Gastrocnemius medialis (tissue), 4 donors: ENCODE data around the gene DENND6B. TPM values are rescaled to one million over a fixed set of nuclear protein-coding genes. Genes with fewer than 3 reads are reported as not detected.

Experiments
- ATAC-seq, 2 donors: fragments of 150-250 bp; one replicate each; pipeline ENCODE4 v1.9.1; 2016
- DNase-seq, 2 donors: peaks; one replicate each; pipeline ENCODE4 v3.0.0-alpha.2; 2019
- H3K27ac ChIP-seq, 4 donors: fragments of 200-600 bp; sonication (generic); 1 replicate in 1 of 4; 2 replicates in 3 of 4; pipeline ENCODE4 v1.5.1; 2016 to 2018; ENCODE audit warnings: mild to moderate bottlenecking in 2 of 4, moderate library complexity in 1 of 4
- H3K27me3 ChIP-seq, 3 donors: fragments of 200-600 bp; sonication (generic) in 2 of 3; 1 replicate in 1 of 3; 2 replicates in 2 of 3; pipeline versions ENCODE4 v1.5.1 to v1.6.0; 2016 to 2019; ENCODE audit warnings: mild to moderate bottlenecking in 1 of 3, moderate library complexity in 1 of 3
- H3K36me3 ChIP-seq, 2 donors: fragments of 200-600 bp; sonication (generic) in 1 of 2; one replicate each; pipeline ENCODE4 v1.5.1; 2017 to 2018
- H3K4me1 ChIP-seq, 2 donors: fragments of 200-600 bp; sonication (generic) in 1 of 2; one replicate each; pipeline ENCODE4 v1.5.1; 2016 to 2017; ENCODE audit warnings: mild to moderate bottlenecking in 2 of 2
- H3K4me3 ChIP-seq, 4 donors: fragments of 200-600 bp; sonication (generic) in 3 of 4; 1 replicate in 1 of 4; 2 replicates in 3 of 4; pipeline ENCODE4 v1.5.1; 2016 to 2019; ENCODE audit warnings: mild to moderate bottlenecking in 2 of 4
- H3K9me3 ChIP-seq, 3 donors: fragments of 200-600 bp; sonication (generic) in 2 of 3; 1 replicate in 1 of 3; 2 replicates in 2 of 3; pipeline ENCODE4 v1.5.1; 2016 to 2019
- POLR2A ChIP-seq, 2 donors: fragments of 450-650 bp; IDR thresholded peaks; one replicate each; pipeline ENCODE4 v1.6.1; 2017; ENCODE audit warnings: antibody characterized with exemption in 2 of 2, mild to moderate bottlenecking in 2 of 2, moderate library complexity in 2 of 2
- in situ Hi-C, 4 donors: fragments of 200-750 bp; cut with MboI; loops; one replicate each; pipeline versions ENCODE4 v1.15.0 to v1.8.0; 2017; ENCODE audit warnings: low sequenced_read_pairs in 4 of 4
- intact Hi-C: fragments of 100-400 bp; cut with DNase I; formaldehyde crosslinking; loops from one replicate; pipeline ENCODE4 v1.15.1; 2023; ENCODE audit warnings: low total_unique reads
- total RNA-seq, 4 donors: library from RNA; depleted of rRNA; stranded (reverse); fragments of >200 nt; gene quantifications; one replicate each; pipeline versions ENCODE4 v1.1.0 to v1.2.3, GENCODE V29; 2016
- TF ChIP-seq, protein P1 (sequence below), 5 experiments: fragments of 450-650 bp in 3 of 5; fragments of 200-600 bp in 2 of 5; sonication (generic) in 2 of 5; IDR thresholded peaks in 4 of 5; conservative IDR thresholded peaks in 1 of 5; 1 replicate in 4 of 5; 2 replicates in 1 of 5; pipeline ENCODE4 v1.5.1; 2016 to 2019; ENCODE audit warnings: antibody characterized with exemption in 5 of 5, mild to moderate bottlenecking in 3 of 5, moderate library complexity in 3 of 5

Gene DENND6B, protein sequence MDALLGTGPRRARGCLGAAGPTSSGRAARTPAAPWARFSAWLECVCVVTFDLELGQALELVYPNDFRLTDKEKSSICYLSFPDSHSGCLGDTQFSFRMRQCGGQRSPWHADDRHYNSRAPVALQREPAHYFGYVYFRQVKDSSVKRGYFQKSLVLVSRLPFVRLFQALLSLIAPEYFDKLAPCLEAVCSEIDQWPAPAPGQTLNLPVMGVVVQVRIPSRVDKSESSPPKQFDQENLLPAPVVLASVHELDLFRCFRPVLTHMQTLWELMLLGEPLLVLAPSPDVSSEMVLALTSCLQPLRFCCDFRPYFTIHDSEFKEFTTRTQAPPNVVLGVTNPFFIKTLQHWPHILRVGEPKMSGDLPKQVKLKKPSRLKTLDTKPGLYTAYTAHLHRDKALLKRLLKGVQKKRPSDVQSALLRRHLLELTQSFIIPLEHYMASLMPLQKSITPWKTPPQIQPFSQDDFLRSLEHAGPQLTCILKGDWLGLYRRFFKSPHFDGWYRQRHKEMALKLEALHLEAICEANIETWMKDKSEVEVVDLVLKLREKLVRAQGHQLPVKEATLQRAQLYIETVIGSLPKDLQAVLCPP
- under 1 TPM in 3 of 4 donors, not detected in 1; 0.55 to 0.84 (median 0.68) TPM for total RNA-seq

DNA sequence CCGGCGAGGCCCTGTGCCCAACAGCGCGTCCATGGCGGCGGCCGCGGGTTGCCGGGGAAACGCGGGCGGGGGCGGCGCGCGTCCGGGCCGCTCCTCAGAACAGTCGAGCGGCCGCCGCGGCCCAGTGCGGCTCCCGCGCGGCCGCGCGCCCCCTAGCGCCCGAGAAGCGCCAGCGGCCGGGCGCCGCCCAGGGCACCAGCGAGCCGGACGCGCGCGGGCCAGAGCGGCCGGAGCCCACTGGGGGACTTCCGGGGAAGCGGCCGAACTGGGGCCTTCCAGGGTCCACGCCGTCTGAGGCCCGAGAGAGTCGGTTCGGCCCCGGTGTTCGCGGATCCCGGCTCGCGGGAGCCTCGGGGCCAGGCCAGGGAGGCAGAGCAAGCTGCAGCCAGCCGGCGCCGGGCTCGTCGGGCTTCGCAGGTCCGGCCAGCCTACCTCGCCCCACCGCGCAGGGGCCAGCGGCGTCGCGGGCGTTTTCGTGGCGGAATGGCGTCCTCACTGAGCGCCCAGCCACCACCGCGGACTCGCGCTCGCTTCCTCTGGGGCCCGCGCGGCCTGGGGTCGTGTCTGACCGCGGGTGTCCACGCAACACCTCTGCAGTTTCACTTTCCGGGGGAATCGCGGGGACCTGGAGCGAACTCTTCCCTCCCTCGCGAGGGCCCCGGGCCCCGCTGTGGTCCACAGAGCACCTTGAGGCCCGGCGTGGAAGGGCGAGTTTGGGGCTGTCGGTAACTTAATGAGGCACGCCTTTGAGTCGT is at the start of gene DENND6B:
TSS of gene DENND6B (minus strand) at position 57 of the 755 bp plus-strand sequence. CDS start at position 33, 24 bp downstream.
- peak; percentile 93 to 94 for ATAC-seq
- in situ Hi-C loops: loop anchor here in 3 of 4 donors (10.0 kb wide), 2 partner anchors 52 to 72 kb away; partner anchors contain the start of genes MAPK11 (in 2 of the 3) and HDAC10 (in 1 of the 3)
- Histone ChIP-seq H3K36me3 (no peaks in the 10 kb centered on the region), H3K27me3 (no peaks in the 10 kb centered on the region), H3K4me1 (peaks cover 7 to 10% of the 10 kb centered on the region in 2 donors), H3K27ac (peak within 1 kb of the TSS; percentile 76 to 96 (median 90)), H3K4me3 (peak within 1 kb of the TSS; percentile 76 to 94 (median 82)), H3K9me3 (no peaks in the 10 kb centered on the region)
- intact Hi-C loops: loop anchor here (1.0 to 5.0 kb wide), 4 partner anchors 15 to 86 kb away; partner anchors contain the start of gene PLXNB2
- peak in 1 of 2 donors; percentile 63 for TF ChIP-seq POLR2A (IDR thresholded peaks at IDR 0.05)
- TF ChIP-seq, protein P1, sequence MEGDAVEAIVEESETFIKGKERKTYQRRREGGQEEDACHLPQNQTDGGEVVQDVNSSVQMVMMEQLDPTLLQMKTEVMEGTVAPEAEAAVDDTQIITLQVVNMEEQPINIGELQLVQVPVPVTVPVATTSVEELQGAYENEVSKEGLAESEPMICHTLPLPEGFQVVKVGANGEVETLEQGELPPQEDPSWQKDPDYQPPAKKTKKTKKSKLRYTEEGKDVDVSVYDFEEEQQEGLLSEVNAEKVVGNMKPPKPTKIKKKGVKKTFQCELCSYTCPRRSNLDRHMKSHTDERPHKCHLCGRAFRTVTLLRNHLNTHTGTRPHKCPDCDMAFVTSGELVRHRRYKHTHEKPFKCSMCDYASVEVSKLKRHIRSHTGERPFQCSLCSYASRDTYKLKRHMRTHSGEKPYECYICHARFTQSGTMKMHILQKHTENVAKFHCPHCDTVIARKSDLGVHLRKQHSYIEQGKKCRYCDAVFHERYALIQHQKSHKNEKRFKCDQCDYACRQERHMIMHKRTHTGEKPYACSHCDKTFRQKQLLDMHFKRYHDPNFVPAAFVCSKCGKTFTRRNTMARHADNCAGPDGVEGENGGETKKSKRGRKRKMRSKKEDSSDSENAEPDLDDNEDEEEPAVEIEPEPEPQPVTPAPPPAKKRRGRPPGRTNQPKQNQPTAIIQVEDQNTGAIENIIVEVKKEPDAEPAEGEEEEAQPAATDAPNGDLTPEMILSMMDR (IDR thresholded peaks at IDR 0.05 in 4 of 5, conservative IDR thresholded peaks at IDR 0.05 in 1 of 5): peak in 4 of 5 experiments; percentile 87 to 95 (median 89)
- DNase-seq: peak; percentile 49 to 75

GRCh38 chr22:50376085-50376651 is 49.4 kb upstream of the DENND6B start:
- Histone ChIP-seq H3K36me3 (peaks cover 0 to 47% of the 10 kb centered on the region in 2 donors), H3K27me3 (no peaks in the 10 kb centered on the region), H3K4me3 (no peak overlapping the region), H3K9me3 (no peaks in the 10 kb centered on the region), H3K4me1 (no peaks in the 10 kb centered on the region), H3K27ac (no peak overlapping the region)
- TF ChIP-seq, protein P1 (IDR thresholded peaks at IDR 0.05 in 4 of 5, conservative IDR thresholded peaks at IDR 0.05 in 1 of 5): no peak
- no peak for TF ChIP-seq POLR2A (IDR thresholded peaks at IDR 0.05)
- in situ Hi-C loops (no loop called here), intact Hi-C loops (no loop called here)
- ATAC-seq: no peak
- DNase-seq: no peak

GRCh38 chr22:50371101-50371648 is 44.4 kb upstream of the DENND6B start:
- ATAC-seq (no peak), DNase-seq (no peak)
- H3K36me3 ChIP-seq: peaks cover 0 to 38% of the 10 kb centered on the region in 2 donors
- no peak overlapping the region for H3K4me3 ChIP-seq
- no peaks in the 10 kb centered on the region for H3K27me3 ChIP-seq
- H3K4me1 ChIP-seq: no peaks in the 10 kb centered on the region
- no peak overlapping the region for H3K27ac ChIP-seq
- H3K9me3 ChIP-seq: no peaks in the 10 kb centered on the region
- intact Hi-C loops (no loop called here), in situ Hi-C loops (no loop called here)
- TF ChIP-seq POLR2A (IDR thresholded peaks at IDR 0.05): no peak
- TF ChIP-seq, protein P1 (IDR thresholded peaks at IDR 0.05 in 4 of 5, conservative IDR thresholded peaks at IDR 0.05 in 1 of 5): no peak
